ENCODE data around the gene KIF19. TPM values are rescaled to one million over a fixed set of nuclear protein-coding genes. Genes with fewer than 3 reads are reported as not detected.

The KIF19 gene
- total and polyA plus RNA-seq, 10 of the 15 experiments (the other 5 are each of a cell fraction or from before 2014, with no cell fraction given) = 0.06 to 0.07 TPM; not detected in 8

- TF ChIP-seq GABPA (IDR thresholded peaks at IDR 0.05; ENCODE audit: low read depth) = no peak
- TF ChIP-seq HCFC1 (IDR thresholded peaks at IDR 0.05; ENCODE audit: low read length) = no peak
- no peak for TF ChIP-seq RB1 (IDR thresholded peaks at IDR 0.05; ENCODE audit: borderline replicate concordance)
- no peak for TF ChIP-seq IKZF2 (IDR thresholded peaks at IDR 0.05)
- no peak for TF ChIP-seq RBBP5 (conservative IDR thresholded peaks at IDR 0.05)
- TF ChIP-seq, protein P1, sequence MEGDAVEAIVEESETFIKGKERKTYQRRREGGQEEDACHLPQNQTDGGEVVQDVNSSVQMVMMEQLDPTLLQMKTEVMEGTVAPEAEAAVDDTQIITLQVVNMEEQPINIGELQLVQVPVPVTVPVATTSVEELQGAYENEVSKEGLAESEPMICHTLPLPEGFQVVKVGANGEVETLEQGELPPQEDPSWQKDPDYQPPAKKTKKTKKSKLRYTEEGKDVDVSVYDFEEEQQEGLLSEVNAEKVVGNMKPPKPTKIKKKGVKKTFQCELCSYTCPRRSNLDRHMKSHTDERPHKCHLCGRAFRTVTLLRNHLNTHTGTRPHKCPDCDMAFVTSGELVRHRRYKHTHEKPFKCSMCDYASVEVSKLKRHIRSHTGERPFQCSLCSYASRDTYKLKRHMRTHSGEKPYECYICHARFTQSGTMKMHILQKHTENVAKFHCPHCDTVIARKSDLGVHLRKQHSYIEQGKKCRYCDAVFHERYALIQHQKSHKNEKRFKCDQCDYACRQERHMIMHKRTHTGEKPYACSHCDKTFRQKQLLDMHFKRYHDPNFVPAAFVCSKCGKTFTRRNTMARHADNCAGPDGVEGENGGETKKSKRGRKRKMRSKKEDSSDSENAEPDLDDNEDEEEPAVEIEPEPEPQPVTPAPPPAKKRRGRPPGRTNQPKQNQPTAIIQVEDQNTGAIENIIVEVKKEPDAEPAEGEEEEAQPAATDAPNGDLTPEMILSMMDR (IDR thresholded peaks at IDR 0.05 in 2 of 3, conservative IDR thresholded peaks at IDR 0.05 in 1 of 3; ENCODE audit: control insufficient read depth in 2 of 3, extremely low read depth in 1 of 3, insufficient read depth in 1 of 3, low read depth in 3 of 3, low read length in 3 of 3) = no peak
- no peak for TF ChIP-seq TCF7 (IDR thresholded peaks at IDR 0.05; ENCODE audit: borderline replicate concordance)
- no peak for TF ChIP-seq EP300 (IDR thresholded peaks at IDR 0.05; ENCODE audit: borderline replicate concordance in 1 of 2, control insufficient read depth in 1 of 2, low read depth in 2 of 2, low read length in 2 of 2)
- no peak for TF ChIP-seq BCL11A (IDR thresholded peaks at IDR 0.05; ENCODE audit: low read depth, low read length)
- TF ChIP-seq, protein P2, sequence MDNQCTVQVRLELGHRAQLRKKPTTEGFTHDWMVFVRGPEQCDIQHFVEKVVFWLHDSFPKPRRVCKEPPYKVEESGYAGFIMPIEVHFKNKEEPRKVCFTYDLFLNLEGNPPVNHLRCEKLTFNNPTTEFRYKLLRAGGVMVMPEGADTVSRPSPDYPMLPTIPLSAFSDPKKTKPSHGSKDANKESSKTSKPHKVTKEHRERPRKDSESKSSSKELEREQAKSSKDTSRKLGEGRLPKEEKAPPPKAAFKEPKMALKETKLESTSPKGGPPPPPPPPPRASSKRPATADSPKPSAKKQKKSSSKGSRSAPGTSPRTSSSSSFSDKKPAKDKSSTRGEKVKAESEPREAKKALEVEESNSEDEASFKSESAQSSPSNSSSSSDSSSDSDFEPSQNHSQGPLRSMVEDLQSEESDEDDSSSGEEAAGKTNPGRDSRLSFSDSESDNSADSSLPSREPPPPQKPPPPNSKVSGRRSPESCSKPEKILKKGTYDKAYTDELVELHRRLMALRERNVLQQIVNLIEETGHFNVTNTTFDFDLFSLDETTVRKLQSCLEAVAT (IDR thresholded peaks at IDR 0.05) = no peak
- TF ChIP-seq FOS (IDR thresholded peaks at IDR 0.05; ENCODE audit: borderline replicate concordance, extremely low read depth, insufficient read length) = no peak
Observed at GRCh38 chr17:74326506-74326905, 480 bp downstream of the KIF19 start (continued).
